ENCODE data around the gene GRAMD1B. TPM values are rescaled to one million over a fixed set of nuclear protein-coding genes. Genes with fewer than 3 reads are reported as not detected.
A peak's percentile ranks its signal among the peaks of the same experiment; 100 is the strongest.

Gene GRAMD1B
- total RNA-seq, 1 donor from 2014 or later = 8.8 TPM

DNA sequence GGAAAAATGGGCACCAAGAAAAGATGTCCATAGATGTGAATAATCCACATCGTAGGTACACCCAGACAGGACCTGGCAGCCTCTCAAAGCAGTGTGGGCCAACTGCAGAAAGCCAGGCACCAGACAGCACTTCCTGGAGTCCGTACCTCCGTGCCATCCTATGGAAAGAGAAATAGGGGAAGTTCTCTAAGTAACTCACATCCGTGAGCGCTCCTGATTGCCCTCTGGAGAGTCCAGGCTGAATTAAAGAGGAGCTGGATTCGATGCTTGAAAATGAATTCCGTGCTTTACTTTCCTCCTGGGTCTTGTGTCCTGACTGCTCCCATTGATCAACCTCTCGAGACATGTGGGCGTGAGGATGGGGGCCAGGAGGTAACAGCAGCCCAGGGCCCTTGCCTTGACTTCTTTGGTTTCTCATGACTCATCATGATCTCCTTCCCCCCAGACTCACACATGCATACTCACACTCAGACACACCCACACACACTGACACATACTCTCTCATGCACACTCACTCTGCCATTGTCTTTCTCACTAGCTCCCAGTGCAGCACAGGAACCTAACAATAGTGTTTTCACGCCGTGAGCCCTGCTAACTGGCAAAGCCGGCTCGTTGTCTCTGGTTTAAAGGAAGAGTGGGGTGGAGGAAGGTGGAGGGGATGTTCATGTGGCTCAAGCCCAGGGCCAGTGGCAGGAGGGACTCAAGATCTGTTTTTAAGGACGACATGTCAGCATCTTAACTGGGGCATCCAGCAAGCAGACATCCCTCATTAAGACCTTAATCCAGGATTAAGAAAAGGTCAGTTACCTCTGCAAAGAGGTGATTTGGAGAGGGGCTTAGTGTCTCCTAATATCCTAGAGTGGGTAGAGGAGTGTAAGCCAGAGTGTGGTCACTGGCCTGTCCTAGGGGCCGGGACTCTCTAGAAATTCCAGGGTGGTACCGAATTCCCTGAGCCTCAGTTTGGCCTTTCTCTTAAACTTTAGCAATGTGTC lies 120.2 kb downstream of the GRAMD1B start:
- Histone ChIP-seq H3K27me3 (ENCODE audit: control insufficient read depth, insufficient read depth, low read length) (no peaks in the 10 kb centered on the region), H3K4me3 (ENCODE audit: low read depth, low read length) (no peak overlapping the region), H3K36me3 (ENCODE audit: control insufficient read depth, insufficient read depth, low read length) (no peaks in the 10 kb centered on the region)
- TF ChIP-seq, protein P1, sequence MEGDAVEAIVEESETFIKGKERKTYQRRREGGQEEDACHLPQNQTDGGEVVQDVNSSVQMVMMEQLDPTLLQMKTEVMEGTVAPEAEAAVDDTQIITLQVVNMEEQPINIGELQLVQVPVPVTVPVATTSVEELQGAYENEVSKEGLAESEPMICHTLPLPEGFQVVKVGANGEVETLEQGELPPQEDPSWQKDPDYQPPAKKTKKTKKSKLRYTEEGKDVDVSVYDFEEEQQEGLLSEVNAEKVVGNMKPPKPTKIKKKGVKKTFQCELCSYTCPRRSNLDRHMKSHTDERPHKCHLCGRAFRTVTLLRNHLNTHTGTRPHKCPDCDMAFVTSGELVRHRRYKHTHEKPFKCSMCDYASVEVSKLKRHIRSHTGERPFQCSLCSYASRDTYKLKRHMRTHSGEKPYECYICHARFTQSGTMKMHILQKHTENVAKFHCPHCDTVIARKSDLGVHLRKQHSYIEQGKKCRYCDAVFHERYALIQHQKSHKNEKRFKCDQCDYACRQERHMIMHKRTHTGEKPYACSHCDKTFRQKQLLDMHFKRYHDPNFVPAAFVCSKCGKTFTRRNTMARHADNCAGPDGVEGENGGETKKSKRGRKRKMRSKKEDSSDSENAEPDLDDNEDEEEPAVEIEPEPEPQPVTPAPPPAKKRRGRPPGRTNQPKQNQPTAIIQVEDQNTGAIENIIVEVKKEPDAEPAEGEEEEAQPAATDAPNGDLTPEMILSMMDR (IDR thresholded peaks at IDR 0.05; ENCODE audit: insufficient read depth, low read length, poor library complexity, severe bottlenecking) = no peak
- DNase-seq (ENCODE audit: low read depth) = no peak

DNA sequence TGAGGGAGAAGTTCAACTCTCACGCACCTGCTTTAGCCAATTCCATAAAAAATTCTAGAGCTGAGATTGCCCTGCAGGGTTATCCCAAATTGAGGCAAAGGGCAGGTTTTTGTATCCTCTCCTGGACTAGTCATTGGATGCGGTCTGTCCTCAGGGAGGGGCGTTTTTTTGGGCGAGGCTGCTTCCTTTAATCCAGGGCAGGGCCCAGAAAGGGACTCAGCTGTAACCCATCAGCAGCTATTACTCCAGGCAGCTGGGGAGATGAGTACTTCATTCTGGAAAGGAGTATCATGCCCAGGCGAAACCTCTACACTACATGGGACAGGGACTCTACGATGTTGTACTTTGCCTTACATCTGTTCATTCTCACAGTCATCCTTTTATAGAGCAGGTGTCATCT lies 121.0 kb downstream of the GRAMD1B start:
- no peak overlapping the region for H3K4me3 ChIP-seq (ENCODE audit: low read depth, low read length)
- DNase-seq (ENCODE audit: low read depth) = no peak
- H3K27me3 ChIP-seq (ENCODE audit: control insufficient read depth, insufficient read depth, low read length) = no peaks in the 10 kb centered on the region
- no peaks in the 10 kb centered on the region for H3K36me3 ChIP-seq (ENCODE audit: control insufficient read depth, insufficient read depth, low read length)
- TF ChIP-seq, protein P1 (IDR thresholded peaks at IDR 0.05; ENCODE audit: insufficient read depth, low read length, poor library complexity, severe bottlenecking) = no peak

DNA sequence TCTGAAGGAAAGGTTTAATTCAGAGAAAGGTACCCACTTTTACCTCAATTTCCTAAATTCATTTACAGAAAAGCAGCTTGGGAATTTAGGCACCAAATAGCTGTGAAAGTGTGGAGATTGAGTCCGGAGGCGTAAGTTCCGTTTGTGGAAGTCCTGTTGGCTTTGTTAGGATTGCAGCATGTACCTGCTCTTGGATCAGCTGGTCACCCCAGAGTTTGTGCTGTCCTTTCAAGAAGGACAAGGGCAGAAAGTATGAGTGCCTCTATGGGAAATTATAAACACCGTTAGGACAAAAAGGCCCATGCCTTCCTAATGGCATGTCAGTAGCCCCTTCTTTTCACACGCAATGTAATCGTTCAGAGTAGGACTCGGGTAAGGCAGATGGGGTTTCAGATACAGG lies 126.6 kb downstream of the GRAMD1B start:
- TF ChIP-seq, protein P1 (IDR thresholded peaks at IDR 0.05; ENCODE audit: insufficient read depth, low read length, poor library complexity, severe bottlenecking) = no peak
- Histone ChIP-seq H3K36me3 (ENCODE audit: control insufficient read depth, insufficient read depth, low read length) (no peaks in the 10 kb centered on the region), H3K4me3 (ENCODE audit: low read depth, low read length) (no peak overlapping the region), H3K27me3 (ENCODE audit: control insufficient read depth, insufficient read depth, low read length) (no peaks in the 10 kb centered on the region)
- DNase-seq (ENCODE audit: low read depth) = no peak

DNA sequence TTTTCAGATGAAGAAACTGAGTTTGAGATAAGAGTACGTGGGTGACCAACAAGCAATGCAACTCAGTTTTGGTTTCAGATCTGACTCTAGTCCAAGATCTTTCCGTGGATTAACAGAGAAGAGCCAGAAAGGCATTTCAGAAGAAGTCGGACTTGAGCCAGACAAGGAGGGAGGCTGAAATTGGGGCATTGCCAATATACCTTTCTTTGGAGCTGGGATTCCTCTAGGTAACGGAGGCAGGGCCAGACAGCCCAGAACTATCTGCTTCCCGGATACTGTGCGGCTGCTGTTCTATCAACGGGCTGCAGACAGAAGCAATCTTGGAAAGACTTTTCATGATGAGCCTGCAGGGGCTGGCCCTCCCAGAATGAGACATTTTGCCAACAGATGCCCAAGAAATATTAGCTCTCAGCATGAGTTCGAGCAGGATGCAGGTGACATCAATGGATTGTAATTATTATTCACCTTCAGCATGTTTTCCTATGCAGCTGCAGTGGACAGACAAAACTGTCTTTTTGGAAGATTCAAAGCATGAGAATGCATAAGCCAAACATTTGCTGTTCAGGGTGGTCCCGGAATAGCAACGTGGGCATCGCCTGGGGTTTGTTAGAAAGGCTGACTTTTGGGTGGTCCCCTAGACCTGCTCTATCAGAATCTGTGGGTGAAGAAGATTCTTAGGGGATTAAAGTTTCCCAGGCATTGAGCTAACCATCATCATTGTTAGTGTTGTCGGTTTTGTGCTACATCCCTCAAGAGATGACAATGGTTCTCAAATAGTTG lies 128.7 kb downstream of the GRAMD1B start:
- DNase-seq (ENCODE audit: low read depth) = no peak
- Histone ChIP-seq H3K27me3 (ENCODE audit: control insufficient read depth, insufficient read depth, low read length) (no peaks in the 10 kb centered on the region), H3K36me3 (ENCODE audit: control insufficient read depth, insufficient read depth, low read length) (no peaks in the 10 kb centered on the region), H3K4me3 (ENCODE audit: low read depth, low read length) (no peak overlapping the region)
- TF ChIP-seq, protein P1 (IDR thresholded peaks at IDR 0.05; ENCODE audit: insufficient read depth, low read length, poor library complexity, severe bottlenecking) = no peak

DNA sequence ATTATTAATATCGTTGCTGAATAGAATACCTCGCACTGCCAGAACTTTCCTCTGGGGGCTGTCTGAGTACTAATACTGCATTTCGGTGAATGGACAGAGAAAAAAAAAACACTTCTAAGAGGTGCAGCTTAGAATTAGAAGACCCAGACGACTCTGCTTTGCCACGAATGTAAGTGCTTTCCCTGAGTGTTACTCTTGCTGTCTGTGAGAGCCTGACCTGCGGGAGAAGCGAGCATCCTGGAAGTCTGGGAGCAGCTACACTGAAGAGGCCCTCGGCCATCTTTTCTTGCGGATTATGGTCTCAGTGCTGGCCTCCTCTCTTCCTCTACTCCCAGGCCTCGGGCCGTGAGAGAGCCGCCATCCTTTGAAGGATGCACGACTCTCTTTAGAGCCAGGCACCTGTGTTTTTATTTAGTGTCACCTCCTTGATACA lies 129.5 kb downstream of the GRAMD1B start:
- Histone ChIP-seq H3K36me3 (ENCODE audit: control insufficient read depth, insufficient read depth, low read length) (no peaks in the 10 kb centered on the region), H3K4me3 (ENCODE audit: low read depth, low read length) (no peak overlapping the region), H3K27me3 (ENCODE audit: control insufficient read depth, insufficient read depth, low read length) (no peaks in the 10 kb centered on the region)
- TF ChIP-seq, protein P1 (IDR thresholded peaks at IDR 0.05; ENCODE audit: insufficient read depth, low read length, poor library complexity, severe bottlenecking) = peak; percentile 18
- no peak for DNase-seq (ENCODE audit: low read depth)
